Astrocyte of the spinal cord (primary cell): ENCODE measurements around the gene DPP10.
"Not testable (repeated sequence)": the region's sequence is repeated elsewhere in the genome, so short reads cannot be mapped to it uniquely, and the experiment has no call there.

Experiments used
- DNase-seq: peaks from one replicate; pipeline ENCODE4 v3.0.0; 2011; ENCODE audit warnings: low read depth, low spot score
- H3K4me3 ChIP-seq: 2 replicates; pipeline ENCODE4 v1.5.1; 2011; ENCODE audit warnings: low read depth, mild to moderate bottlenecking, low read length, moderate library complexity
- in situ Hi-C: cut with HindIII; loops from 2 replicates; pipeline ENCODE4 v1.10.0; 2017; ENCODE audit warnings: low sequenced_read_pairs
- TF ChIP-seq, protein P1 (sequence below): IDR thresholded peaks from 2 replicates; pipeline ENCODE4 v1.5.1; 2012; ENCODE audit warnings: low read depth, mild to moderate bottlenecking, low read length, inconsistent platforms

Gene DPP10

DNA sequence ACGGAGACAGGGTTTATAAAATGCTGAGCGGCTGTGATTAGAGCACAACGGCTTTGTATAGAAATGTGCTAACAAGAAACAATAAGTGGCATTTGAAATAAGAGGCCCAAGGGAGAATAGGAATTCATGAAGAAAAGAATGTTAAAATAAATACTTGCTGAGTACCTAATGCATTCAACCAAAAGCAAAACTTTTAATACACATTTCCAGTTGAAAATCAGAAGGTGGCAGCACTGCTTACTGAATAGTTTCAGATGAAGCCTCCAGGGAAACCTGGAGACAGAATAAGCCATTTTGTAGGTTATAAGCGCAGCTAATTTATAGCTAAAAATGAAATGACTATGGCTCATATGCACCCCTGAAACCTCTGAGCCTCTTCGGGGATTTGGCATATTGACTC lies 286.6 kb downstream of the DPP10 start:
- no peak for DNase-seq
- H3K4me3 ChIP-seq: no peak overlapping the region
- TF ChIP-seq, protein P1, sequence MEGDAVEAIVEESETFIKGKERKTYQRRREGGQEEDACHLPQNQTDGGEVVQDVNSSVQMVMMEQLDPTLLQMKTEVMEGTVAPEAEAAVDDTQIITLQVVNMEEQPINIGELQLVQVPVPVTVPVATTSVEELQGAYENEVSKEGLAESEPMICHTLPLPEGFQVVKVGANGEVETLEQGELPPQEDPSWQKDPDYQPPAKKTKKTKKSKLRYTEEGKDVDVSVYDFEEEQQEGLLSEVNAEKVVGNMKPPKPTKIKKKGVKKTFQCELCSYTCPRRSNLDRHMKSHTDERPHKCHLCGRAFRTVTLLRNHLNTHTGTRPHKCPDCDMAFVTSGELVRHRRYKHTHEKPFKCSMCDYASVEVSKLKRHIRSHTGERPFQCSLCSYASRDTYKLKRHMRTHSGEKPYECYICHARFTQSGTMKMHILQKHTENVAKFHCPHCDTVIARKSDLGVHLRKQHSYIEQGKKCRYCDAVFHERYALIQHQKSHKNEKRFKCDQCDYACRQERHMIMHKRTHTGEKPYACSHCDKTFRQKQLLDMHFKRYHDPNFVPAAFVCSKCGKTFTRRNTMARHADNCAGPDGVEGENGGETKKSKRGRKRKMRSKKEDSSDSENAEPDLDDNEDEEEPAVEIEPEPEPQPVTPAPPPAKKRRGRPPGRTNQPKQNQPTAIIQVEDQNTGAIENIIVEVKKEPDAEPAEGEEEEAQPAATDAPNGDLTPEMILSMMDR: no peak
- in situ Hi-C loops: no loop called here

DNA sequence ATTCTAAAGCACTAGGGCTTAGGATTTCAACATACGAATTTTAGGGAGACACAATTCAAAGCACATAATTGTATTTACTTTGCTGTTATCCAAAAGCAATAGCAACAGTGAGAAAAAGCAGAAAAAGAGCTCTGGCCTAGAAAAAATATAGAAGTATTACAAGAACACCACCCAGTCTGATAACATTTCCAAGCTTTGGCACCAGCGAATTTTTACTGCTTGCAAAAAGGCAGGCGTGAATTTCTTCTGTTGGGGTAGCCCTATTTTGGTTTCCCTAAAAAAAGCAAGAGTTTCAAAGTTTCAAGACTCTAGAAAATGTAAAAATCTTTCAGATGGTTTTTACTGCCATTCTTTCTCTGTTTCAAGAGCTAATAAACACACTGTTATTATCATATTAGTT lies 292.7 kb downstream of the DPP10 start:
- in situ Hi-C loops: no loop called here
- no peak for DNase-seq
- TF ChIP-seq, protein P1: no peak

DNA sequence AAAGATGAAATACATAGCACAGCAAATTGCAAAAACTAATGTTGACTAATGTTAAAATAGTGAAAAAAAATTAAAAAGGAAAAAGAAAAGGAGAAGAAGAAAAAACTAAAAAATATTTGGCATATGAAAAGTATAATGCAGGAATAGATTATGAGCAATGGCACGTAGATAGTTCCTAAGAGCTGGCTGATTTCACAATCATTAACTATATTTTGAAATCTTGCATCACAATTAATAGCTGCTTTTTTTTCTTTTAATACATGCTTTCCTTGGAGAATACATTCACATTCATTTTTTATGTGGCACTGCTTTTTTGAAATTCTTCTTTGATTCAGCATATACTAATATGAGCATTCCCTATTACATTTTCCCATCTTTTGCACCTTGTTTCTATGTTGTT lies 299.8 kb downstream of the DPP10 start:
- DNase-seq: no peak
- H3K4me3 ChIP-seq: no peak overlapping the region
- in situ Hi-C loops: no loop called here
- TF ChIP-seq, protein P1: no peak

More for the DNA sequence above, 292.7 kb downstream of the DPP10 start:
- H3K4me3 ChIP-seq: no peak overlapping the region

DNA sequence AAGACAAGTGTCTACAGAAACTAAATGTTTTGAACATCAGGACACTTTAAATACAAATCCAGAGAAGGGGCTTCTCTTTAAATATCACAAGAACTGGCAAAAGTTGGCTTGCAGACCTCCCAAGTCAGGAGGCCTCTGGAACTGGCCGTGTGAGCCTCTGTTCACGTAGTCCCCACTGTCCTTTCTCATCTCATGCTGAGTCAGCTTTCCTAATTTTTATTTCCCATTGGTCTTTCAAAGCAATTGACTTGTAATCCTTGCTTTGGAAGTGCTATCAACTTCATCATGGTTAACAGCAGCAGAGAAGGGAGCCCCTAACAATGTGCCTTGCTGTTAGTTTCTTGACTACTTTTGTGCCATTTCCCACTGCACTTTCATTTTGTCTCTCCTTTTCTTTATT lies 303.3 kb downstream of the DPP10 start:
- TF ChIP-seq, protein P1: no peak
- DNase-seq: no peak
- in situ Hi-C loops: no loop called here
- H3K4me3 ChIP-seq: no peak overlapping the region

DNA sequence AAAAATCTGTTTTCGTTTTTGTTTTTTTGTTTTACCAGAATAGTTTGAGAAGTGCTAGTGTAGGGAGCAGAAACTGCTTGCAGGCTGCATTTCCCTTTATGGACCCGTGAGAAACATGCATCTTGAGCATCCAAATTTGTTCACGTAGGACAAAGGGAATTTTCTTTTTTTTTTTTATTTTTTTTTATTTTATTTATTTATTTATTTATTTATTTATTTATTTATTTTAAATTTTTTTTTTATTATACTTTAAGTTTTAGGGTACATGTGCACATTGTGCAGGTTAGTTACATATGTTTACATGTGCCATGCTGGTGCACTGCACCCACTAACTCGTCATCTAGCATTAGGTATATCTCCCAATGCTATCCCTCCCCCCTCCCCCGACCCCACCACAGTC lies 305.7 kb downstream of the DPP10 start:
- H3K4me3 ChIP-seq, in situ Hi-C loops, DNase-seq: not testable (repeated sequence)

DNA sequence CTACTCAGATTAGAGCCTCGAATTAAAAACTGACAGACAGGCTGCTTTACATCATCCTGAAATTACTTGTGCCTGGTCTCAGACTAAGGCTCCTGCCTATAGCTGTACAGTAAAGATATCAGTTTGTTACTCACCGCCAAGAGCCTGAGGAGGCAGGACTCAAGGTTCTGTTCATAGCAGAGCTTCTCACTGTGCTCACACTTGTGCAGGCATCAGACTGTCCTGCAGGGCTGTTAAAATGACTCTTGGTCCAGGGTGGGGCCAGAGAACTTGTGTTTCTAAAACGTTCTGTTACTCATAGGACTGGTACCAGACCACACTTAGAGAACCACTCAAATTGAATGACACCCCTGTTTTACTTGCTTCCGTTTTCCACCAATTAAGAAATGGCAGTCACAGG lies 310.0 kb downstream of the DPP10 start:
- no peak overlapping the region for H3K4me3 ChIP-seq
- in situ Hi-C loops: no loop called here
- no peak for DNase-seq
- TF ChIP-seq, protein P1: no peak

DNA sequence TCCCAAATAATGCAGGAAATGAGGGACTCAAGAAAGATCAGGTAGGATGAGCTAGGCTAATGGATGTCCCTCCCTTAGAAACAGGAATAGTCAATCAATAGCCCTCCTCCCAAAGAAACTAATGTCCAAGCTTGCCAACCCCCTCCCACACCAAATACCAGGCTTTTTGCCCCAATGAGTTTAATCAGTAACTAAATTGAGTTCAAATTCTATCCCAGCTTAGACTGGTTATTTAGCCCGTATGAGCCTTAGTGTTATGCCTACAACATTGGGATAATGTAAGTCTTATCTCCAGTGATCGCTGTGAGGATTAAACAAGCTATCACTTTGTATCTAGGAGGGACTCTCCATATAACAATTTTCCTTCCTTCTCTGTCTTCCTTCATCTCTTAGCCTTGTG lies 310.7 kb downstream of the DPP10 start:
- in situ Hi-C loops: no loop called here

More for the DNA sequence above, 310.7 kb downstream of the DPP10 start:
- DNase-seq: no peak
- TF ChIP-seq, protein P1: no peak
- H3K4me3 ChIP-seq: no peak overlapping the region
